BJ (cell line): ENCODE measurements around the gene LCAT. TPM values are rescaled to one million over a fixed set of nuclear protein-coding genes. Genes with fewer than 3 reads are reported as not detected.

Experiments
- CTCF ChIA-PET: fragments of 350-600 bp; formaldehyde crosslinking; extraction: SDS; loops from one replicate; lab custom pipeline; 2021; ENCODE audit warnings: antibody characterized with exemption, inconsistent platforms; lab: Yijun Ruan, JAX
- POLR2A ChIA-PET: fragments of 300-600 bp; sonication (Branson Sonifier 250); formaldehyde crosslinking; extraction: SDS; loops from one replicate; lab custom pipeline; 2021; ENCODE audit warnings: antibody characterized with exemption; lab: Charles Lee
- DNase-seq: peaks from one replicate; pipeline ENCODE4 v3.0.0-alpha.2; 2011; ENCODE audit warnings: low read depth
- H3K27me3 ChIP-seq: 2 replicates; pipeline ENCODE4 v1.6.0; 2011; ENCODE audit warnings: low read length; ENCODE audit not compliant: control insufficient read depth, insufficient read depth
- H3K36me3 ChIP-seq: 2 replicates; pipeline ENCODE4 v1.5.1; 2011; ENCODE audit warnings: low read length; ENCODE audit not compliant: control insufficient read depth, insufficient read depth
- H3K4me3 ChIP-seq: 2 replicates; pipeline ENCODE4 v1.5.1; 2011; ENCODE audit warnings: low read depth, mild to moderate bottlenecking, control low read depth, low read length
- polyA plus RNA-seq: library from polyadenylated mRNA; depleted of rRNA; stranded (reverse); fragments of >200 nt; gene quantifications from 2 replicates; pipeline ENCODE4 v1.2.3, GENCODE V29; 2011
- TF ChIP-seq, protein P1 (sequence below): IDR thresholded peaks from 2 replicates; pipeline ENCODE4 v1.5.1; 2011; ENCODE audit warnings: low read depth, mild to moderate bottlenecking, control low read depth, inconsistent platforms, low read length, moderate library complexity; ENCODE audit not compliant: insufficient read depth

LCAT gene
- polyA plus RNA-seq, 1 experiment: 13.6 TPM

DNA sequence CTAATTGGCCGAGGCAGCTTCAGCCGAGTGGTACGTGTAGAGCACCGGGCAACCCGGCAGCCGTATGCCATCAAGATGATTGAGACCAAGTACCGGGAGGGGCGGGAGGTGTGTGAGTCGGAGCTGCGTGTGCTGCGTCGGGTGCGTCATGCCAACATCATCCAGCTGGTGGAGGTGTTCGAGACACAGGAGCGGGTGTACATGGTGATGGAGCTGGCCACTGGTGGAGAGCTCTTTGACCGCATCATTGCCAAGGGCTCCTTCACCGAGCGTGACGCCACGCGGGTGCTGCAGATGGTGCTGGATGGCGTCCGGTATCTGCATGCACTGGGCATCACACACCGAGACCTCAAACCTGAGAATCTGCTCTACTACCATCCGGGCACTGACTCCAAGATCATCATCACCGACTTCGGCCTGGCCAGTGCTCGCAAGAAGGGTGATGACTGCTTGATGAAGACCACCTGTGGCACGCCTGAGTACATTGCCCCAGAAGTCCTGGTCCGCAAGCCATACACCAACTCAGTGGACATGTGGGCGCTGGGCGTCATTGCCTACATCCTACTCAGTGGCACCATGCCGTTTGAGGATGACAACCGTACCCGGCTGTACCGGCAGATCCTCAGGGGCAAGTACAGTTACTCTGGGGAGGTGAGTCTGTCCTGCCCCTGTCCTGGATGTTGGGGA, 34.7 kb downstream of the LCAT start:
- Histone ChIP-seq H3K36me3 (peaks cover 14% of the 10 kb centered on the region), H3K27me3 (no peaks in the 10 kb centered on the region), H3K4me3 (no peak overlapping the region)
- TF ChIP-seq, protein P1, sequence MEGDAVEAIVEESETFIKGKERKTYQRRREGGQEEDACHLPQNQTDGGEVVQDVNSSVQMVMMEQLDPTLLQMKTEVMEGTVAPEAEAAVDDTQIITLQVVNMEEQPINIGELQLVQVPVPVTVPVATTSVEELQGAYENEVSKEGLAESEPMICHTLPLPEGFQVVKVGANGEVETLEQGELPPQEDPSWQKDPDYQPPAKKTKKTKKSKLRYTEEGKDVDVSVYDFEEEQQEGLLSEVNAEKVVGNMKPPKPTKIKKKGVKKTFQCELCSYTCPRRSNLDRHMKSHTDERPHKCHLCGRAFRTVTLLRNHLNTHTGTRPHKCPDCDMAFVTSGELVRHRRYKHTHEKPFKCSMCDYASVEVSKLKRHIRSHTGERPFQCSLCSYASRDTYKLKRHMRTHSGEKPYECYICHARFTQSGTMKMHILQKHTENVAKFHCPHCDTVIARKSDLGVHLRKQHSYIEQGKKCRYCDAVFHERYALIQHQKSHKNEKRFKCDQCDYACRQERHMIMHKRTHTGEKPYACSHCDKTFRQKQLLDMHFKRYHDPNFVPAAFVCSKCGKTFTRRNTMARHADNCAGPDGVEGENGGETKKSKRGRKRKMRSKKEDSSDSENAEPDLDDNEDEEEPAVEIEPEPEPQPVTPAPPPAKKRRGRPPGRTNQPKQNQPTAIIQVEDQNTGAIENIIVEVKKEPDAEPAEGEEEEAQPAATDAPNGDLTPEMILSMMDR: no peak
- ChIA-PET POLR2A (no interaction called here), CTCF (interaction anchor here (0.6 to 5.9 kb wide), 4 partner anchors 12 to 26 kb away, joined by 3 to 32 read pairs (median 3); partner anchors contain the start of gene NRN1L)
- no peak for DNase-seq

DNA sequence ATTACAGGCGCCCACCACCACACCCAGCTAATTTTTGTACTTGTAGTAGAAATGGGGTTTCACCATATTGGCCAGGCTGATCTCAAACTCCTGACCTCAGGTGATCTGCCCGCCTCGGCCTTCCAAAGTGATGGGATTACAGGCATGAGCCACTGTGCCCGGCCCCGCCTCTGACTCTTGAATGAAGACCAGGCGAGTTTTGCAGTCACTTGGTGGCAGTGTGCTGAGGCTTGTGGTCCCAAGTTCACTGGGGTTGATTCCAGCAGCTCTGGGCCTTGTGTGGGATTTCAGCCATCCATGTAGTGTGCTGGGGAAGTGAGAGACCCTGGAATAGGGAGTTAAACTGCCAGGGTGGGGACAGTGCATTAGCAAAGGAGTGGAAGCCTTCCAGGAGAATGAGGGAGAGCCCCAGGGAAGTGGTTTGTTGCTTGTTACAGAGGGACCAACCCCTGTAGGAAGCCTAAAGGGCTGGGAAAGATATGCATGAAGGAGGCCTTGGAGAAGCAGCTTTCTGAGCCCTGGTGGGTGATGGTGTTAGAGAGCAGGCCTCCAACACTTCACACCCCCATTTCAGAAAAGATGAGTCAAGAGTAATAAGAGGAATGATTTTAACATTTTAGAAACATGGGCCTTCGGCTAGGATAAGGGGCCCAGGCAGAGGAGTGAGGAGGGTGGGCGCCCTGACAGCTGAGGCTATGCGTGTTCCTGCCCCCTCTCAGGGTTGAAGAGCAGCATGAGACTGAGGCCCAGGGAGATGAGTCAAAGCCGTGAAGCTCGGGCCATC, 36.3 kb downstream of the LCAT start:
- ChIA-PET CTCF (interaction anchor here (0.6 to 5.9 kb wide), 6 partner anchors 11 to 705 kb away, joined by 3 to 32 read pairs (median 4); partner anchors contain the start of gene NRN1L), POLR2A (no interaction called here)
- Histone ChIP-seq H3K36me3 (peaks cover 16% of the 10 kb centered on the region), H3K27me3 (no peaks in the 10 kb centered on the region), H3K4me3 (no peak overlapping the region)
- no peak for DNase-seq
- TF ChIP-seq, protein P1: no peak

DNA sequence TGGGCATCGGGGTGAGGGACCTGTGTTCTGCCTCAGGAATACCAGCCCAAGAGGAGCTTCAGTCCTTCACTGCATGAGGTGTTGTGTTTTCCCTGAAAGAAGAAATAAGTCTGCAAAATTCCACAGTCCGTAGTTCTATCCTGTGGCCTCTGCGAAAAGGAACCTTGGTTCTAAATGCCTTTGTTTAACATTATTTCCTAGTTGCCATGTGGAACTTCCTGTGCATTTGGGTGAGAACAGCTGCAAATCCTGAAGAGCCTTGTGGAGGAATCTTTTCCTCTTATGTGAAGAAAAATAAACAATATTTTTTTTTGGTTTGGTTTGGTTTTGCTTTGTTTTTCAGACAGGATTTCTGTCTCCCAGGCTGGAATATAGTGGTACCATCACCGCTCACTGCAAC, 41.1 kb downstream of the LCAT start:
- ChIA-PET CTCF (interaction anchor here (1.9 kb wide), 1 partner anchor 19 kb away, joined by 7 read pairs; the partner anchor contains the start of gene NRN1L), POLR2A (no interaction called here)
- Histone ChIP-seq H3K4me3 (no peak overlapping the region), H3K36me3 (peaks cover 4% of the 10 kb centered on the region), H3K27me3 (no peaks in the 10 kb centered on the region)
- TF ChIP-seq, protein P1: no peak
- DNase-seq: no peak

DNA sequence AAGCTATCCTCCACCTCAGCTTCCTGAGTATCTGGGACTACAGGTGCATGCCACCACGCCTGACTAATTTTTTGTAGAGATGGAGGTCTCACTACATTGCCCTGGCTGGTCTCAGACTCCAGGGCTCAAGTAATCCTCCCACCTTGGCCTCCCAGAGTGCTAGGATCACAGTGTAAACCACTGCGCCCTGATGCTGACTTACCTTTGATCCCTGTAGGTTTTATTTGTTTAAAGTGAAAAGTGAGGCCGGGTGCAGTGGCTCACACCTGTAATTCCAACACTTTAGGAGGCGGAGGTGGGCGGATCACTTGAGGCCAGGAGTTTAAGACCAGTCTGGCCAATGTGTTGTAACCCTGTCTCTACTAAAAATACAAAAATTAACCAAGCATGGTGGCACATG, 42.2 kb downstream of the LCAT start:
- CTCF ChIA-PET: interaction anchor here (0.7 to 2.1 kb wide), 2 partner anchors 86 to 387 kb away, joined by 3 to 6 read pairs; no protein-coding TSS in a partner anchor
- Histone ChIP-seq H3K36me3 (peaks cover 4% of the 10 kb centered on the region), H3K27me3 (no peaks in the 10 kb centered on the region), H3K4me3 (no peak overlapping the region)
- POLR2A ChIA-PET: no interaction called here
- TF ChIP-seq, protein P1: no peak
- no peak for DNase-seq

DNA sequence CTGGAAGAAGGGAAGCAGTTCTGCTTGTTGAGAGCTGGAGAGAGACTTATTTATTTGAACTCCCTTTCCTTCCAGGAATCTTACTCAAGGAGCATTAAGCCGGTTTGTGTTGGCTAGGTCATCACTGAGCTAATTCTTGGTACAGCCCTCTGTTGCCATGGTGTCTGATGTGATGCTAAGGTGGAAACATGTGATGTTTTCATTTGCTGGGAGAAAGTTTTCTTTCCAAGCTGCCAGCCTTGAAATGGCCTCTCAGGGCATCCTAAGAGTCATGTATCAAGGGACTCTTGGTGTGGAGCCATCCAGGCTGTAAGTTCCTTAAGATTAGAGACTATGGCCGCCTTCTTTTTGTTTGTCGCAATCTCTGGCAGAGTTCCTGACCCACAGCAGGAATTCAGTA, 46.7 kb downstream of the LCAT start:
- TF ChIP-seq, protein P1: no peak
- ChIA-PET CTCF (interaction anchor here (1.0 to 3.2 kb wide), 6 partner anchors 10 to 376 kb away, joined by 3 to 13 read pairs (median 3); no protein-coding TSS in a partner anchor), POLR2A (no interaction called here)
- Histone ChIP-seq H3K36me3 (peaks cover 2% of the 10 kb centered on the region; the same call in 1 of the 2 replicates), H3K4me3 (no peak overlapping the region), H3K27me3 (no peaks in the 10 kb centered on the region)
- DNase-seq: no peak
